AG20443 (cell line): ENCODE results near the gene ARNT2.
"Not testable (repeated sequence)": the region's sequence is repeated elsewhere in the genome, so short reads cannot be mapped to it uniquely, and the experiment has no call there.

Source experiments
- DNase-seq: peaks from one replicate; pipeline ENCODE4 v3.0.0; 2012; ENCODE audit warnings: low spot score, mixed read lengths

The ARNT2 gene

GRCh38 chr15:80491163-80491847, 87.1 kb downstream of the ARNT2 start:
- DNase-seq = no peak

GRCh38 chr15:80492409-80492808, 88.2 kb downstream of the ARNT2 start:
- no peak for DNase-seq

DNA sequence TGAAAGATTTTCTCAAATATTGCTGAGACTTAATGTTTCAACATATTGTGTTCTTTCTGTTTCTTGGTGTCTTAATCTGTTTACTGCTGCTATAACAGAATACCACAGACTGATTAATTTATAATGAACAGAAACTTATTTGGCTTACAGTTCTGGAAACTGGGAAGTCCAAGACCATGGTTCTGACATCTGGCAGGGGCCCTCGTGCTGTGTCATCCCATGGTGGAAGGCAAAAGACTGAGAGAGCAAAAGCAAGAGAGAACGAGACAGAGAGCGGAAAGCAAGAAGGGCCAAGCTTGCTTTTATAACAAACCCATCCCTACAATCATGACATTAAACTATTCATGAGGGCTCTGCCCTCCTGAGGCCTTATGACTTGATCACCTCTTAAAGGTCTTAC, 88.7 kb downstream of the ARNT2 start:
- DNase-seq = no peak

GRCh38 chr15:80494351-80494751, 90.2 kb downstream of the ARNT2 start:
- DNase-seq = peak; percentile 59

GRCh38 chr15:80494756-80495155, 90.6 kb downstream of the ARNT2 start:
- DNase-seq = no peak

DNA sequence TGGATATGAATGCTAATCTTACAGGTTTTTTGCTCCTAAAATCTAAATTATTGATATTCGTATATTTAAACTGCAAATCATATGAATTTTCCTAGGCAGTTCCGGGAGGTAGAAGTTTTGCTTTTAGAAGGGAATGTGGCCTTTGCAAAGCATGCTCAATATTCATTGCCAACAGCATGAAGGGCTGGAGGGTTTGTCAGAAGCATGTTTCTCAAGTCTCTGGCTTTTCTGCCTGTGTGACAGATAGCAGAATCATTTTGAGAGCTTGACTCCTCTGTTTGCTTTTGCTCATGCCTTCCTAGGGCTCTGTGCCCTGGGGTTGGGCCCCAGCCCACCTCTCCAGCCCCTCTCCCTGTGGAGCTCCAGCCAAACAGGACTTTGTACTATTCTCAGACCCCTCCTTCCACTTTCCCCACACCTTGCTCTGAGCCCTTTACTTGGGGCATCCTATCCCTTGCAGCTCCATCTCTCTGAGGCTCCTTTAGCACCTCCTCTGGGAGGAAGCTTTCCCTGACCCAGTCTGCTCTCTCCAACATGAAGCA, 91.3 kb downstream of the ARNT2 start:
- DNase-seq = peak; percentile 27

GRCh38 chr15:80496096-80496495, 91.9 kb downstream of the ARNT2 start:
- DNase-seq = no peak

DNA sequence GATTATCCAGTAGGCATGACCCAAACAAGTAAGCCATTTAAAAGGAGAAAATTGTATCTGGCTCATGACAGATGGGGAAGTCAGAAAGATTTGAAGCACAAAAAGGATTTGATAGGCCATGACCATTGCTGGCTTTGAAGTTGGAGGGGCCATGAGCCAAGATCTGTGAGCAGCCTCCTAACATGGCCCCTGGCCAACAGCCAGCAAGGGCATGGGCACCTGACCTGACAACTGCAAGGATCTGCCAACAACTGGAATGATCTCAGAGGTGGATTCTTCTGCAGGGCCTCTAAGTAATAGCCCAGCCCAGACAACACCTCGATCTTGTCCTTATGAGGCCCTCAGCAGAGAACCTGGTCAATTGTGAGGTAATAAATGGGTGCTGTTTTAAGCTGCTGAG, 93.0 kb downstream of the ARNT2 start:
- DNase-seq = no peak

- DNase-seq = no peak
Measured at GRCh38 chr15:80498652-80499051, 94.5 kb downstream of the ARNT2 start.

GRCh38 chr15:80500021-80500420, 95.8 kb downstream of the ARNT2 start:
- DNase-seq = no peak

DNA sequence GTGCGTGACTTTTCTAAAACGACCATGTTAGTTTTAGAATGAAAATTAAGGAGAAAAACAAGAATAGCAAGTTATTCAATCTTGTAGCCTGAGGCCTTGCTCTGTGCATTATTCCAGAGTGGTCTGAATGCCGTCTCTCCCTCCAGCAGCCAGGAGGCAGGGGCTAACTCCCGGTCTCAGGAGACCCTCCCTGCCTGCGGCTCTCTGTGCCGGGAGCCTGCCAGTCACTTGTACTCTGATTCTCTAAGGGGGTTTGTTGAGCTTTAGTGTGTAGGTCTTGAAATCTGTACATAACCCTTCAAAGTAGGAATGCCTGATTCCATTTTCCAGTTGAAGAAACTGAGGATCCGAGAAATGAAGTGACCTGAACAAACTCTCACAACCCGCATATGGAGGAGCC, 97.3 kb downstream of the ARNT2 start:
- no peak for DNase-seq

- no peak for DNase-seq
Measured at GRCh38 chr15:80502782-80503181, 98.6 kb downstream of the ARNT2 start.

DNA sequence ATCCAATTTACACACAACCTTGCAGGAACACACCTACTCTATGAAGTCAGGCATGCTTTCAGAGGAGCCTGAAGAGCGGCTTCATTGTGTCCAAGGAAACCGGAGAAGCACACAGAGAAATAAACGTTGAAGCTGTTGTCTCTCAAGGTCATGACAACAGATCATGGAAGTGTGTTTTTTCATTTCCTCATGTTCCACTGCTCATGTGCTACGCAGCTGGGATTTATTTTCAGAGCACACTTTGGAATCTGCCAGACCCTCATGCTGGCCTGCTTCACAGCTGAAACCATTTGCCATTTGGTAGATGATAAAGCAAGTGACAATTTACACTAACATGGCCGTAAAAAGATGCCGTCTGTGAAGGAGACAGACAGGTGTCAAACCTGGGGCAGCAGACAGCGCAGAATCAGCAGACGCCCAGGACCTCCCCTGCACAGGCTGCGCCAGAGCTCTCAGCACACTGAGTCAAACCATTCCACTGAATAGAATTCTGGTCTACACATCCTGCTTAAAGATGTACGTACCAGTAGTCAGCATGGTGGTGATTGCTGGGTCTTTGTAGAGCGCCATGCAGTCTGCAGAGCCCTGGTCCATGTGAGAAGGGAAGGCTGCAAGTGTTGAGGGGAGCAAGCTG, 99.3 kb downstream of the ARNT2 start:
- no peak for DNase-seq

DNA sequence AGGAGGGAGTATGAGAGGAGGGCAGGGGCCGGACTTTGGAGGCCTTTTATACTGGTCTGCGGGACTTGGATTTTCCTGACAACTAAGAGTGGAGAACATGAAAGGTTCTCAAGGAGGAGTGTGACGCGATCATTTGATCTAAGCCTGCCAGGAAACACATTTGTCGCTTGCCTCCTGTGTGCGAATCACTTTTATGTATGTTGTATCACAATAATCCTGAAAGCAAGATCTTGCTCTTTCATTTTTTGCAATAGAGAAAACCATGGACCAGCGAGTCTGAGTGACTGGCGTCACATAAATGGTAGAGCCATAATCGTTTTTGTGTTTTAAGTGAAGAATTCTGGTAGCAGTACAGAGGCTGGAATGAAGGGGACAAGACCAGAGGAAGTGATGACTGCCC, 100.7 kb downstream of the ARNT2 start:
- DNase-seq = no peak

DNA sequence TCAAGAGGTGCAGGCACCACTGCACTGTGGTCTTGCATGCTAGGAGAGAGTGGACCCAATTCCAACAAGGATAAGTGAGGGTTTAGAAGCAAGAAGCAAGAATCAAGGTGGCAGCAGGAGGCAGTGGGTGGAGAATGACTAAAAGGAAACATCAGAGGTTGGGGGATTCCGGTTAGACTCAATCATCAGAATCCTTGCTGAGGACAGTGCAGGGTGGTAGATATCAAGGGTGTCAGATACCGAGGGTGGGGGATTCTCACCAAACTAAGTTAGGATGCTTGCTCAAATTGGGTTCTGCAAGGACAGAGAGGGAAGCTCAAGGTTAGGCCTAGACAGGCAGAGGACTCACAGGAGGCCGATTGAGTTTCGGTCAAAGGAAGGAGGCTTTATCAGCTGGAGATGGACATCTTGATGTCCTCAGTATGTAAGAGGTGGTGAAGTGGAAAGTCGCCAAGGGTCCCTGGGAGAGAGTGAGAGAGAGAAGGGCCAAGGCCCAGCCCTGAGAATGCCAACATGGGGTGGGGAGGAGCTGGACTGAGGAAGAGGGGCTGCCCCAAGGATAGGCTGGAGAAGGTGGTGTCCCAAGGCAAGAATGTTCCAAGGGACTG, 102.2 kb downstream of the ARNT2 start:
- DNase-seq = no peak

- DNase-seq = peak; percentile 17
Measured at GRCh38 chr15:80507131-80507530, 102.9 kb downstream of the ARNT2 start.

GRCh38 chr15:80507638-80508316, 103.6 kb downstream of the ARNT2 start:
- peak; percentile 93 for DNase-seq

DNA sequence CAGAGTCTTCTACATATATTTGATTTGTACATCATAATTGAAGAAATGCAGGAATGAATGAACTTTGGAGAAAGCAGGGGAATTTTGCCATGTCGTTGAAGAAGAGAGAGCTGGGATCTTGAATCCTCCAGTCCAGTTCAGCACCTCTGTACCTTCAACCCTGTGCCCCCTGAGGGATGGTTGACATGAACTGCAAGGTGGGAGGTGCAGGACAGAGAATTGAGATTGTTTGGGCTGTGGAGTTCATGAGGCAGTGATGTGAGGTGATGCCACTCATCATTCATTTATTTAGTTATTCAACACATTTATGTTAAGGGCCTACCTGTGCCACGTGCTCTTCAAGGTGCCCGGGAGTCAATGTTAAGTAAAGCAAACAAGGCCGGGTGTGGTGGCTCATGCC, 104.6 kb downstream of the ARNT2 start:
- no peak for DNase-seq

GRCh38 chr15:80509800-80510199, 105.6 kb downstream of the ARNT2 start:
- no peak for DNase-seq

DNA sequence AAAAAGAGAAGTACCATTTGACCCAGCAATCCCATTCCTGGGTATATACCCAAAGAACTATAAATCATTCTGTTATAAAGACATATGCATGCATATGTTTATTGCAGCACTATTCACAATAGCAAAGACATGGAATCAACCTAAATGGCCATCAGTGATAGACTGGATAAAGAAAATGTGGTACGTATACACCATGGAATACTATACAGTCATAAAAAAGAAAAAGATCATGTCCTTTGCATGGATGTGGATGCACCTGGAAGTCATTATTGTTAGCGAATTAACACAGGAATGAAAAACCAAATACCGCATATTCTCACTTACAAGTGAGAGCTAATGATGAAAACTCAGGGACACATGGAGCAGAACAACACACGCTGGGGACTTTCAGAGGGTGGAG, 106.8 kb downstream of the ARNT2 start:
- DNase-seq = not testable (repeated sequence)

DNA sequence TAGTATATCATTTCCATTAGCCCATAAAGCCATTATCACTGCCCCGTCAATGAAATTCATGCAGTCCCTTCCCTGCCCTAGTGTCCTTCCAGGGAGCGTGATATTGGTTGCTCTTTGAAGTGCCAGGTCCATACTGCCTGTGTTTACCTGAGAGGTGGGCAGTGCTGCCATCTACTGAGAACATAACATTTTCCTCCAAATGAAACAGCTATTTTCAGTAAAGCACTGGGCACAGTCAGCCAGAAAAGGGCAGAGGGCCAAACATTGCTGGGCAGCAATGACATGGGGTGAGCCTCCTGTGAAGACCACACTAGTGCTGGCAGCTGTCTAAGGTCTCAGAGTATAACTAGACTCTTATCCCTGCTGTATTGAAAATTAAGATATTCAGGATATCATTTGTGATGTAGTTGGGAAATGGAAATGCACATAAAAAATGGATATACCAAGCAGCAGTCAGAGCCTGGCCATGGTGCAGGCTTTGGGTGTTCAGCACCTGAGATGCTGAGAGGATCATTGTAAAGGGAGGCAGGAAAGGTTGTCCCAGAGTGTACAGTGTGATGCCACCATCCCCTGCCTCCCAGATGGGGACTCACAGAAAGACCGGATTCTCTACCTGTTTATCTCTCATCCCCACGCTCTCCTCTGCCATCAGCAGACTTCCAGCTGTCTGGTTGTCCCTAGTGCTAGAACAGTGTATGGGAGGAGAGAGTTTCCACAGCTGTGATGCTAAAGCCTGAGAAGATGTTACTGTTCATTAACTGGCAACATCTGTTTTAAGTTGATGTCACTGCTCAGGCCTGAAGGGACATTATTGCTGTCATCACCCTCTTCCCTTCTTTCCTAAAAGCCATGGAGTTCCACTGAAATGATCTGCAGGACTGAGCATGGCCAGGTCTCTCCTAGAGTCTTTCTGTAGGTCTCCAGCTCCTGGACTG, 108.8 kb downstream of the ARNT2 start:
- peak; percentile 45 for DNase-seq
